ENCODE data around the gene GPNMB. TPM values are rescaled to one million over a fixed set of nuclear protein-coding genes. Genes with fewer than 3 reads are reported as not detected.
A peak's percentile ranks its signal among the peaks of the same experiment; 100 is the strongest.

The GPNMB gene
- polyA plus RNA-seq, 3 donors, result 1.3 to 3.0 (median 1.5) TPM

GRCh38 chr7:23200331-23200730 is 46.2 kb upstream of the GPNMB start:
- Histone ChIP-seq H3K79me2 (ENCODE audit: insufficient read depth, low read length) (no peaks in the 10 kb centered on the region), H3K27me3 (ENCODE audit: control insufficient read depth in 2 of 2, insufficient read depth in 2 of 2, low read length in 2 of 2) (no peaks in the 10 kb centered on the region), H4K20me1 (ENCODE audit: insufficient read depth, low read length) (no peaks in the 10 kb centered on the region), H2AFZ (ENCODE audit: insufficient read depth, low read depth, low read length, poor library complexity, severe bottlenecking) (no peak overlapping the region), H3K27ac (ENCODE audit: low read depth in 1 of 2, low read length in 2 of 2) (peak overlapping the region in 1 of 2 donors; percentile 12), H3K9ac (ENCODE audit: insufficient read depth, low read length, poor library complexity, severe bottlenecking) (no peak overlapping the region), H3K4me2 (replicated peaks; ENCODE audit: extremely low read depth, low read length, poor library complexity, severe bottlenecking) (no peak overlapping the region), H3K36me3 (replicated peaks in 1 of 2; ENCODE audit: control insufficient read depth in 1 of 2, insufficient read depth in 2 of 2, low read length in 2 of 2) (peaks cover 46 to 66% of the 10 kb centered on the region in 2 donors), H3K4me1 (ENCODE audit: control insufficient read depth in 1 of 2, insufficient read depth in 2 of 2, low read length in 2 of 2) (no peaks in the 10 kb centered on the region), H3K4me3 (replicated peaks in 1 of 3; ENCODE audit: low read depth in 2 of 3, low read length in 3 of 3) (no peak overlapping the region), H3K9me3 (replicated peaks in 1 of 2; ENCODE audit: control insufficient read depth in 1 of 2, insufficient read depth in 1 of 2, low read length in 2 of 2) (no peaks in the 10 kb centered on the region)
- peaks cover 62% of the 10 kb centered on the region in 2 donors for H3K36me3 Mint-ChIP-seq
- no peak for DNase-seq
- H3K27me3 Mint-ChIP-seq (ENCODE audit: low read depth in 3 of 3), result peaks cover 4 to 7% (median 4%) of the 10 kb centered on the region in 3 donors
- intact Hi-C loops (cut with micrococcal nuclease), result no loop called here
- no peak overlapping the region for H3K27ac Mint-ChIP-seq
- H3K4me3 Mint-ChIP-seq, result no peak overlapping the region
- WGBS (ENCODE audit: insufficient coverage), result 100% methylated on average over 2 of the region's 2 CpGs
- H3K9me3 Mint-ChIP-seq, result peaks cover 0 to 3% (median 0%) of the 10 kb centered on the region in 7 donors
- H3K4me1 Mint-ChIP-seq, result peaks cover 1% of the 10 kb centered on the region
- TF ChIP-seq CTCF (IDR thresholded peaks at IDR 0.05), result no peak

GRCh38 chr7:23204241-23204640 is 42.3 kb upstream of the GPNMB start:
- WGBS (ENCODE audit: insufficient coverage), result no CpG with 5 or more reads among the region's 1 CpG
- no peak for DNase-seq

More at GRCh38 chr7:23204241-23204640, 42.3 kb upstream of the GPNMB start:
- Mint-ChIP-seq H3K9me3 (peaks cover 0 to 3% (median 0%) of the 10 kb centered on the region in 7 donors), H3K27ac (no peak overlapping the region), H3K27me3 (ENCODE audit: low read depth in 3 of 3) (peaks cover 6 to 21% (median 8%) of the 10 kb centered on the region in 3 donors), H3K4me3 (no peak overlapping the region), H3K4me1 (peaks cover 35% of the 10 kb centered on the region), H3K36me3 (peaks cover 38 to 45% of the 10 kb centered on the region in 2 donors)
- Histone ChIP-seq H3K4me1 (ENCODE audit: control insufficient read depth in 1 of 2, insufficient read depth in 2 of 2, low read length in 2 of 2) (peaks cover 35 to 38% of the 10 kb centered on the region in 2 donors), H3K36me3 (replicated peaks in 1 of 2; ENCODE audit: control insufficient read depth in 1 of 2, insufficient read depth in 2 of 2, low read length in 2 of 2) (peaks cover 20 to 32% of the 10 kb centered on the region in 2 donors), H3K4me2 (replicated peaks; ENCODE audit: extremely low read depth, low read length, poor library complexity, severe bottlenecking) (no peak overlapping the region), H3K9me3 (replicated peaks in 1 of 2; ENCODE audit: control insufficient read depth in 1 of 2, insufficient read depth in 1 of 2, low read length in 2 of 2) (no peaks in the 10 kb centered on the region), H3K27me3 (ENCODE audit: control insufficient read depth in 2 of 2, insufficient read depth in 2 of 2, low read length in 2 of 2) (no peaks in the 10 kb centered on the region), H3K9ac (ENCODE audit: insufficient read depth, low read length, poor library complexity, severe bottlenecking) (no peak overlapping the region), H3K27ac (ENCODE audit: low read depth in 1 of 2, low read length in 2 of 2) (no peak overlapping the region), H3K4me3 (replicated peaks in 1 of 3; ENCODE audit: low read depth in 2 of 3, low read length in 3 of 3) (no peak overlapping the region), H4K20me1 (ENCODE audit: insufficient read depth, low read length) (no peaks in the 10 kb centered on the region), H3K79me2 (ENCODE audit: insufficient read depth, low read length) (no peaks in the 10 kb centered on the region), H2AFZ (ENCODE audit: insufficient read depth, low read depth, low read length, poor library complexity, severe bottlenecking) (no peak overlapping the region)
- no peak for TF ChIP-seq CTCF (IDR thresholded peaks at IDR 0.05)
- intact Hi-C loops (cut with micrococcal nuclease), result no loop called here
